Astrocyte (in vitro differentiated cells and primary cell): Measurements from ENCODE around the gene MSX1.

ENCODE experiments used
- CTCF ChIP-seq: IDR thresholded peaks from 2 replicates; pipeline ENCODE4 v1.5.1; 2011; ENCODE audit warnings: low read depth, mild to moderate bottlenecking, inconsistent platforms, low read length, moderate library complexity; ENCODE audit not compliant: insufficient read depth
- EZH2 ChIP-seq: IDR thresholded peaks from 2 replicates; pipeline ENCODE4 v1.6.1; 2012; ENCODE audit warnings: mild to moderate bottlenecking, low read length, inconsistent platforms; ENCODE audit not compliant: insufficient read depth

GRCh38 chr4:4901877-4902276, 42.4 kb downstream of the MSX1 start:
- TF ChIP-seq CTCF (no peak), EZH2 (no peak)
